Esophagus squamous epithelium (tissue), 4 donors: ENCODE measurements around the gene IL1B.

Experiments used
- CTCF ChIP-seq, 6 experiments: fragments of 450-650 bp in 4 of 6; fragments of 200-600 bp in 2 of 6; sonication (generic) in 2 of 6; IDR thresholded peaks; one replicate each; pipeline ENCODE4 v1.5.1; 2016 to 2019; ENCODE audit warnings: antibody characterized with exemption in 6 of 6, mild to moderate bottlenecking in 4 of 6, moderate library complexity in 4 of 6
- POLR2A ChIP-seq, 4 donors: fragments of 450-650 bp; IDR thresholded peaks; one replicate each; pipeline ENCODE4 v1.6.1; 2017; ENCODE audit warnings: antibody characterized with exemption in 4 of 4, mild to moderate bottlenecking in 4 of 4, moderate library complexity in 3 of 4

- no peak for TF ChIP-seq CTCF (IDR thresholded peaks at IDR 0.05)
- no peak for TF ChIP-seq POLR2A (IDR thresholded peaks at IDR 0.05)
These were observed 29.7 kb upstream of the IL1B start for GRCh38 chr2:112866128-112866835.
